ENCODE data around the gene CTNNBL1. TPM values are rescaled to one million over a fixed set of nuclear protein-coding genes. Genes with fewer than 3 reads are reported as not detected.

Gene CTNNBL1
- total RNA-seq, 1 experiment from 2014 or later = 55.4 TPM

GRCh38 chr20:37833221-37833896, 139.5 kb downstream of the CTNNBL1 start:
- Histone ChIP-seq H3K9me3 (ENCODE audit: control insufficient read depth in 1 of 2, insufficient read depth in 1 of 2, low read depth in 1 of 2, low read length in 2 of 2) (no peaks in the 10 kb centered on the region), H3K4me3 (replicated peaks in 1 of 2; ENCODE audit: low read depth in 1 of 2, low read length in 2 of 2) (no peak overlapping the region), H3K9ac (ENCODE audit: low read length) (no peak overlapping the region), H4K20me1 (ENCODE audit: insufficient read depth) (no peaks in the 10 kb centered on the region), H2AFZ (ENCODE audit: low read depth, low read length, poor library complexity, severe bottlenecking) (no peak overlapping the region), H3K4me2 (ENCODE audit: low read length) (no peak overlapping the region), H3K27me3 (ENCODE audit: insufficient read depth, low read length) (no peaks in the 10 kb centered on the region), H3K36me3 (ENCODE audit: control insufficient read depth in 1 of 2, insufficient read depth in 2 of 2, low read length in 2 of 2) (no peaks in the 10 kb centered on the region), H3K79me2 (ENCODE audit: insufficient read depth, low read length) (no peaks in the 10 kb centered on the region), H3K27ac (ENCODE audit: low read depth, low read length) (no peak overlapping the region), H3K9me2 (ENCODE audit: insufficient read depth) (no peaks in the 10 kb centered on the region), H3K4me1 (ENCODE audit: control insufficient read depth in 1 of 2, insufficient read depth in 2 of 2, low read length in 2 of 2) (no peaks in the 10 kb centered on the region)
- POLR2A ChIA-PET = no interaction called here
- no peak for TF ChIP-seq ATF3 (IDR thresholded peaks at IDR 0.05)
- TF ChIP-seq SP1 (IDR thresholded peaks at IDR 0.05; ENCODE audit: low read depth) = no peak
- TF ChIP-seq SIN3A (IDR thresholded peaks at IDR 0.05; ENCODE audit: low read depth) = no peak
- no peak for TF ChIP-seq SRF (IDR thresholded peaks at IDR 0.05; ENCODE audit: low read depth)
- no peak for TF ChIP-seq ELF1 (IDR thresholded peaks at IDR 0.05; ENCODE audit: borderline replicate concordance, low read depth)
- TF ChIP-seq POLR2A (IDR thresholded peaks at IDR 0.05; ENCODE audit: borderline replicate concordance, extremely low read depth, insufficient read depth, insufficient read length) = no peak
- TF ChIP-seq ZFX (IDR thresholded peaks at IDR 0.05) = no peak
- no peak for TF ChIP-seq EZH2 (IDR thresholded peaks at IDR 0.05)
- TF ChIP-seq FOSL1 (IDR thresholded peaks at IDR 0.05; ENCODE audit: low read depth) = no peak
- no peak for TF ChIP-seq CTCF (IDR thresholded peaks at IDR 0.05 in 2 of 3, conservative IDR thresholded peaks at IDR 0.05 in 1 of 3; ENCODE audit: borderline replicate concordance in 1 of 3, insufficient read depth in 1 of 3, low read depth in 2 of 3, low read length in 2 of 3)
- TF ChIP-seq ZBTB33 (IDR thresholded peaks at IDR 0.05; ENCODE audit: extremely low read depth, insufficient replicate concordance, low read length) = no peak
- no peak for TF ChIP-seq MAX (IDR thresholded peaks at IDR 0.05)
- no TSS peak for BruUV-seq (replicated peaks)
- intact Hi-C loops (cut with micrococcal nuclease) = no loop called here
- no peak for DNase-seq (ENCODE audit: low read depth, low spot score)
- RAD21 ChIA-PET (ENCODE audit: low non-redundant PET in 1 of 2, low total read pairs in 2 of 2, uncharacterized antibody in 2 of 2, unreplicated experiment in 2 of 2) = no interaction called here
- CTCF ChIA-PET = no interaction called here
- no peak for ATAC-seq

Measured in HCT116 (cell line).